NCI-H1092 treated with DMSO at 0.1 percent for 48 hours (cell line): Measurements from ENCODE around the gene NTN1.

Source experiments
- DNase-seq: peaks from one replicate; lab custom pipeline; 2025; lab: John Stamatoyannopoulos, UW

NTN1 gene

GRCh38 chr17:9037736-9038135 is 16.4 kb downstream of the NTN1 start:
- no peak for DNase-seq

DNA sequence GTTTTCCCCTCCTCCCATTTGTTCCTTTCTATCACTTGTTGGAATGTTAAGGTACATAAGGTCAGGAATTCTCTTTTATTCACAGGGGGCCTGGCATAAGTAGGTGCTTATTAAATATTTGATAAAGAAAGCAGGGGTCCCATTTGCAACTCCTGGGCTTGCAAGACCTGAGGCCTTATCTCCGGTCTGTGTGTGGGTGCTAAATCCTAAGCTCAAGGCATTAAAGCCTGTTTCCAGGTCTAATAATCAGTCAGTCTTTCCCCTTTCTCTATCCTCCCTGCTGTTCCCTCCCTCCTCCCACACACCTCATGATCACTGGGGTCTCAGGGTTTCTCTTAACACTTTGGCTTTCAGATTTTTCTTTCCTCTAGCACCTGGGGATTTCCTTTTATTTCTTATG is 17.1 kb downstream of the NTN1 start:
- DNase-seq: no peak

DNA sequence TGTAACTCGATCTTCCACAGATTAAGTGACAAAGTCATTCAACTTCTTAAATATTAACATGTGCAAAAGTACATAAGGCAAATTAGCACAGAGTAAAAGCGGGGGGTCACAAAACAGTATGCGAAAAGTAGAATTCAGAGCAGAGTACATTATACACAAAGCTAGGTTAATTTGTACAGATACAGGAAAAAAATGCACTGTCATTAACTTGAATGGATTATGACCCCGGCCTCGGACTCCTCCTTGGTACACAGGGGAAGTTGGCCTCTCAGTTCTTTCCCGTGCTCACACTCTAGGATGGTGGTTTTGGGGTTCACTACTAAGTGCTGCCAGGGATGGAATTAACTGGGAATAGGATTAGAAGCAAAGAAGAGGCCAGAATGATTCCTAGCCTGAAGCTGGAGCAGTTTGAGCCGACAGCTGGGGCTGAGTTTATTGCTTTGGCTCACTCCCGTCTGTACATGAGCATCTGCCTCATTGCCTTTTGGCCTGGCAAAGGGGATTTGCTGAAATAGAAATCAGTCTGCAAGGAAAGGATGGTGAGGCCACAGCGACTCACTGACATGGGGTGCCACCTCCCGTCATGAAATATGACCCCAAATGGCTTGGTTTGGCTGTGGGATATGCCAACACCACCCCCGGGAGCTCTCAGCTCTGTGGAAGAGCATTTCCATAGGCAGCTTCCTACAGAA is 23.6 kb downstream of the NTN1 start:
- no peak for DNase-seq

DNA sequence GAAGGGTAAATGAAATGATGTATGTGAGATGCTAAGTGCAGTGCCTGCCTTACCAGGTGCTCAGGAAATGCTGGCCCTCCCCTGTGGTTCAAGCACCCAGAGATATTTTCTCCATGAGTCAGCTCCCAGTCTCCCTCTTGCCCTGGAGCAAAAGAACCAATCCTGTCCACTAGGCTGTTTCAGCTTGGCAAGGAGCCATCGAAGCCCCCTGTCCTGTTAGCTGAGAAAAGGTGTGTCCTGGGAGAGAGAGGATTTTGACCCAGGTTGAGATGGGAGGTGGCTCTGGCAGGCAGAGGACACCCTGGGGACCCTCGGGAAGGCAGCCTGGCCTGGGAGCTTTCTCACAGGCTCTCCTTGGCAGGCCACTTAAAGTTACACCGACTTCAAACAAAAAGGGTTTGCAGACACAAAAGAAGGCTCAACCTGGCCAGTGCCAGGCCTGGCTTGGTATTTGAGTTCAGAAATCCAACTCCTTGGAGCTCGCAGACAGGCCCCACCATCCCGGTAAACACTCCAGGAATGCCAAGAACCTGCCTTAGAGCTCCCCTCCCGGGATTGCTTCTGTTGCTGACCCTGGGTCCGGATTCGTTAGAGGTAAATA is 29.6 kb downstream of the NTN1 start:
- no peak for DNase-seq

DNA sequence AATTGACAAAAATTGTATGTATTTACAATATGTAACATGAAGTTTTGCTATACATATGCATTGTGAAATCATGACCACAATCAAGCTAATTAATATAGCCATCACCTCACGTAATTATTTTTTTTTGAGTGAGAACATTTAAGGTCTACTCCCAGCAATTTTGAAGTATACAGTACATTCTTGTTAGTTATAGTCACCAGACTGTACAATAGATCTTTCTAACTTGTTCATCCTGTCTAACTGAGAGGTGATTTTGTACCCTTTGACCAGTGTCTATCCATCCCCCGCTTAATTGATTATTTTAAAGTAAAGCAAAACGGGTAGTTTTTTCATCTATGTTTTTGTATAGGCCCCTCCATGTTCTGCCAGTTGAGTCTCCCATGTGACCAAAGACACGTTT is 30.3 kb downstream of the NTN1 start:
- DNase-seq: no peak

GRCh38 chr17:9052921-9053320 is 31.6 kb downstream of the NTN1 start:
- DNase-seq: no peak

DNA sequence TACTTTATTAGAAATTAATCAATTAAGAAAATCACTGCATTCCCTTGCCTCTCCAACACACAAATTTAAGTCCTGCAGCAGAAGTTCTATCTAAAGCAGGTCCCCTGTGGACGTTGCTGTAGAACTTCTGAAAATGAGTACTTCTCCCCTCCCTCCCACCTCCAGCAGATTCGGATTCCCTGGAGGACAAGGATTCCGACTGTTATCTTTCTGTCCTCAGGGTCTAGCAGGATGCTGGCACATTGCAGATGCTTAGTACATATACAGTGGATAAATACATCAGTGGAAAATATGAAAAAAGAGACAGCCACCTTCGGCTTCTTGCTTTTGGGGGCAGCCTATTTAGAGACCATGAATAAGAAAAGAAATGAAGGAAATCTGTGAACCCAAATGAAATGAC is 32.1 kb downstream of the NTN1 start:
- no peak for DNase-seq

DNA sequence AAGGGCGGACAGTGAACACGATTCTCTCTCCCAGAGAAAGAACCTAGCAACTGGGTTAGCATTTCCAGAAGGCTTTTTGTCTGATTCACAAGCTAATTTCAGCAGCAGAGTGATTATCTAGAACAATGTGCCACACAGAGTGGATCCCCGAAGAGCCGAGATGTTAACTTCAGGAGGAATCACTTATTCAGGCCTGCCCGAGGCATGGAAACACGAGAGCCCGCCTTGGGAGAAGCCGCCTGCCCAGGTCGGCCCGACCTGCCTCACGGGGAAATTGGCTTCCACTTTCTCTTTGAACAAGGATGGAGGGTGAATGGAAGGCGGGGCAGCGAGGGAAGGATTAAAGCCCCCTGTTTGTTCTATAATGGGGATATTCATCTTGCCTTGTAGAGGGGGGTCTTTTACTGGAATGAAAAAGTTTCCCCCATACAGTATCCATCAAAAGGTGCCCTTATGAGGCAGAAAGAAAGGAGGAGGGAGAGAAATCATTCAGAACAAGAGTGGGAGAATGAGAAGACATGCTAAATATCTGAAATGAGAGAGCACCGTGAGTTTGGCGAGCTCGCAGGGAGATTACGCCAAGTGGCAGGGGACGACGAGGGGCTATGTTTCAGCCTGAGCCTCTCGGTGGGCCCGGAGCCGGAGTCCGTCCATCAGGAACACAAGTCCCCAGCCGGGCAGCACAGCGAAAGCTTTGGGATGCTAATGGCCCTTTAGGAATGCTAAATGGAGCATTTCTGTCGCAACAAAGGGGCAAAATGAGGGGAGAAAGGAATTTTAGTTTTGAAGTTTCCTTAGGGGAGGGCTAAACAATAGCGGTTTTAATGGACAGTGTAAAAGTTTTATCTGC is 33.0 kb downstream of the NTN1 start:
- DNase-seq: no peak

DNA sequence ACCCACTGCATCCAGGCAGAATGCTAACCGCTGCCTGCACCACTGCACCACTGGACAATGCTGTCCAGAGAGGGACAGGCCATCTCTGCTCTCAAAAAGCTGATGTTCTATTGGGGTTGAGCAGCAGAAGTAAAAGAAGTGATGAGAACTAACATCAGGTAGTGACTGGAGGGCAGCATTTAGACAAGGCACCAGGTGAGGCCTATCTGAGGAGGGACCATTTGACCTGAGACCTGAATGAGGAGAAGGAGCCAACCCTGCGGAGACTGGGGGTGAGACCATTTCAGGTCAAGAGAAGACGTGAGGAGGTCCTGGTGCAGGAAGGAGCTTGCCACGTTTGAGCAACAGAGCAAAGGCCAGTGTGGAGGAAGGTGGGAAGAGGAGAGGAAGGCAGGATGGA is 34.0 kb downstream of the NTN1 start:
- no peak for DNase-seq

GRCh38 chr17:9056566-9056965 is 35.3 kb downstream of the NTN1 start:
- no peak for DNase-seq

GRCh38 chr17:9057310-9057709 is 36.0 kb downstream of the NTN1 start:
- DNase-seq: no peak

DNA sequence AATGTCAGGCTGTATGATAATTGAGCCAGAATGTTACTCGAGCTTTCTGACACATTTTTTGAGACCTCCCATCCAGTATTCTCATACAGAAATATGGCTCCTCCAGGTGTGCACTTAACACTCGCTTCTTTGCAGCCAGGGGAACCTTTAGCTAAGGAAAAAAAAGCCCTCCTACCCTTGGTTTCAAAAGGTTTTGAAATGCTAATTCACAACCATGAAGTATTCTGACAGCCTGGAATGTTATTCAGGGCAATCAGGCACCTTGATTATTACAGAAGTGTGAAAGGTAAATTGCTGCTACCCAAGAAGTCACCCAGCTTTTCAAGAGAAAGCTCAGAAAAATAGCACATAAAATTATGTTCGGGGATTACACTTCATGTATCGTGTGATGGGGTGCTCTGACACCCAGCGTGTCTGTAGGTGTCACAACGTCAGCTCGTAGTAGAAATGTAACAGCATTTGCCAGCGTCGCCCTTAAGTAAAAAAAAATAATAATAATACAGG is 41.1 kb downstream of the NTN1 start:
- no peak for DNase-seq

DNA sequence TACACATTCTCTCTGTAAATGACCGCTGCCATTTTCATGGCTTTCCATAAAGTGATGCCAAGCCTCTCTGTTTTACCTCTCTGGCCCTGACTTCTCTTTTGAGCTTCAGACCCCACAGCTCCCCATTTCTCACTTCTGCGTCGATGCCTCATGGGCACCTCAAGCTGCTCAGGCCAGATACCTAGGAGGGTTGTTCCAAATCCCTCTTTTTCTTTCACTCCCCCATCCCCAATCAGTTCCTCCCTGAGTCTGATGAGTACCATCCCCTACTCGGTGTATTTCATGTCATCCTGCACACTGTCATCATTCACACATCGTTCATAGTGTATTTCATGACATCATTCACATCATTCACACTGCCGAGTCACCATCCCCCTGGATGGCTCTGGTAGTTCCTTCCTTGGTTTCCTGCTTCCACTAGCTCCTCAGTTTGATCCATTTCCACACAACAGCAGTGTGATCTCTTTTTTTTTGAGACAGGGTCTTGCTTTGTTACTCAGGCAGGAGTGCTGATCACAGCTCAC is 43.1 kb downstream of the NTN1 start:
- no peak for DNase-seq

- DNase-seq: no peak
Measured at GRCh38 chr17:9071016-9071415, 49.7 kb downstream of the NTN1 start.

DNA sequence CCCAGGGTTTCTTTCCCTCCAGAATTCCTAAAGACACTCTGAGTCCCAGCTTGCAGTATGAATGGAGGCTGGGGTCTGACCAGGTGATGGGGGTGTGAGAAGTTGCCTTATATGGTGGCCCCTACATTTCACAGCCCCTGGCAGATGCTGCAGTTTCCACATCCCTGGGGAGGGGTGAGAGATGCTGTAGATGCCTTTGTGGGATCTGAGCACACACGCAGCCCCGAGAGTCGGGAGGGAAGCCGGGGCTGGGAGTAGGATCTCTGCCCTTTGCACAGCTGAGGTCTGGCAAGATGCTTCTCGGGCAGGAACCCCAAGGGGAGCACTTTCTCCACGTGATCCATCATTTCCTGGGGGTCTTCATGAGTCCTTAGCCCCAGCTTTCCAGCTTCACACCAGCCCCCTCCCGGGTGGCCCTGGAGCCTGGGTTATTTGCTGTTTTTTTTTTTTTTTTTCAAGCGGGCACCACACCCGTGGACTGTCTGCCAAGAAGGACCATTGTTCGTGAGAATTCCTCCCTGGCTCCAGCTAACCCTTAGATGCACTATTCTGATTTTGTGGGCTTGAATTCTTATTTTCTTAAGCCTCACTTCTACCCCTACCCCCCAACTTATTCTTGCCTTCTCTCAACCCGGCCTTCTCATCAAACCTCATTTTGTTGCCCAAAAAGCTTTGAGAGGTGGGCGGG is 50.6 kb downstream of the NTN1 start:
- DNase-seq: no peak

DNA sequence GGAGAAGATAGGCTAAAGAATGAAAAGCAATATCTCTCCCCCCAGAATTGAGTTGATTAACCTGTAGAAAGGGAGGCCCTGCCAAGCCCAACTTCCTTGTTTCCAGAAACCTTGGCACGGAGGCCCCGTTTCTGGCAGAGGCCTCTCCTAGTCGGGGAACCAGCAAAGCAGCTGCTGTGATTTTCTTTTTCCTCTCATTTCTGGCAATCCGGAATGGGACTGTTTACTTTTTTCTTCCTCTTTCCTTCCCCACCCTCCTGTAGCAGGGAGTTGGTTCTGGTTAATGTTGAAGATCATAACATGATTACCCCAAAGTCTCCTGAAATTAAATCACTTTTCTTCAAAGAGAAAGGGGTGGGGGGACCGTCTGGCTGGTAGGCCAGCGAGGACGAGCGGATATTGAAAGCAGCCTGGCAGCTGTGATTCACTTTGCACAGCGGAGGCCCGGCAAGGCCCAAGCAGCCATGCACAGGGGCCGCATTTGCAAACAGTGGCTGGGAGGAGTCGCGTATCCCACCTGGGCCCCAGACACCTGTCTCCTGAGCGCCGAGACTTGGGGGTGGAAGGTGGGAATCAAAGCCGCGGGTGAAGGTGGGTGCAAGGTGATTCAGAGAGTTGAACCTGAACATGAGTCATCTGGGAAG is 51.5 kb downstream of the NTN1 start:
- no peak for DNase-seq

- no peak for DNase-seq
Measured at GRCh38 chr17:9074131-9074530, 52.8 kb downstream of the NTN1 start.

DNA sequence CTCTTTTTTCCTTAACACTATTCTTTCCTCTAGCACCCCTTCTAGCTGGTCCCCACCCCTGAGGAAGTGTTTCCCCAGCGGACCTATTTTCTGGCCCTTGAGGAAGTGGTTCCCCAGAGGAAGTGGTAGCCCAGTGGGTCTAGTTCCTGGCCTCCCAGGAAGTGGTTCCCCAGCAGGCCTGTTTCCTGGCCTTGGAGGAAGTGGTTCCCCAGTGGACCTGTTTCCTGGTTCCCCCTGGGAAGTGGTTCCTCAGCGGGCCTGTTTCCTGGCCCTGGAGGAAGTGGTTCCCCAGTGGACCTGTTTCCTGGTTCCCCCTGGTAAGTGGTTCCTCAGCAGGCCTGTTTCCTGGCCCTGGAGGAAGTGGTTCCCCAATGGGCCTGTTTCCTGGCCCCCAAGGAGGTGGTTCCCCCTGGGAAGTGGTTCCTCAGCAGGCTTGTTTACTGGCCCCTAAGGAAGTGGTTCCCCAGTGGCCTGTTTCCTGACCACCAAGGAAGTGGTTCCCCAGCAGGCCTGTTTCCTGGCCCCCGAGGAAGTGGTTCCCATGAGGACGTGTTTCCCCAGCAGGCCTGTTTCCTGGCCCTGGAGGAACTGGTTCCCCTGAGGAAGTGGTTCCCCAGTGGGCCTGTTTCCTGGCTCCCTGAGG is 58.3 kb downstream of the NTN1 start:
- DNase-seq: no peak

DNA sequence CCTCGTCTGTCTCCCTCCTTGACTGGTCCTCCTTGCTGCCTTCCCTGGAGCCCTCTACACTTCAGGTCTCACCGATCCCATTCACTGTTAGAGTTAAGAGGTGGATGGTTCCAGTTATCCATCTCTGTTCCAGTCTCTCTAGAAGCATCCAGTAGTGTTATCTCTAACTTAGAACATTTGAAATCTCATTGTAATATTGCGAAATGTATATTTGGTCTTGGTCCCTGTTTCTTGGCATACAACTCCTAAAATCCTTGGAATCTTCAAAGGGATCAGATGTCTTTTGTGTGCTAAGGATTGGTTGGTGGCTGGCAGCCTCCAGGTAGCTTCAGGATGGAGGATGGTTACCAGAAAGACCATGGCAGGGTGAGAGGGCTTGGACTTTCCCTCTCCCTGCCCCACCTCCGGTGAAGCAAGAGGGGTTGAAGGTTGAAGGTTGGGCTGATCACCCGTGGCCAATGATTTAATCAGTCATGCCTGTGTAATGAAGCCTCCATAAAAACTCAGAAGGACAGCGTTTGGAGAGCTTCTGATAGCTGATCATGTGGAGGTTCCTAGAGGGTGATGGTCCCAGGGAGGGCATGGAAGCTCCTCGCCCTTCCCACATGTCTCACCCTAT is 59.1 kb downstream of the NTN1 start:
- no peak for DNase-seq

DNA sequence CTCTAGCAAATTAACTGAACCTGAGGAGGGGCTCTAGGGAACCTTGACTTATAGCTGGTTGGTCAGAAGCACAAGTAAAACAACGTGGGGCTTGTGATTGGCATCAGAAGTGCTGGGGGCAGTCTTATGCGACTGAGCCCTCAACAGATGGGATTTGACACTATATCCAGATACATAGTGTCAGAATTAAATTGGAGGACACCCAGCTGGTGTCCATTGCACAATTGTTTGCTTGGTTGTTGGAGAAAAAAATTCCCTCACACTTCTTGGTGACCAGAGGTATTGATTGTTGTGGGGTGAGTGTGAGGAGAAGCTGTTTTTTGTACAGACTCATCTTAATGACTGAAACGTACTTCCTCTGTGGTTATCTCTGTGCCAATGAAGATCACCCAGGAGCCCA is 59.7 kb downstream of the NTN1 start:
- DNase-seq: no peak

- no peak for DNase-seq
Measured at GRCh38 chr17:9086577-9086976, 65.3 kb downstream of the NTN1 start.
